ENCODE data around the gene IGF1R. TPM values are rescaled to one million over a fixed set of nuclear protein-coding genes. Genes with fewer than 3 reads are reported as not detected.

Gene IGF1R
- total RNA-seq, 1 donor from 2014 or later = 23.5 TPM

DNA sequence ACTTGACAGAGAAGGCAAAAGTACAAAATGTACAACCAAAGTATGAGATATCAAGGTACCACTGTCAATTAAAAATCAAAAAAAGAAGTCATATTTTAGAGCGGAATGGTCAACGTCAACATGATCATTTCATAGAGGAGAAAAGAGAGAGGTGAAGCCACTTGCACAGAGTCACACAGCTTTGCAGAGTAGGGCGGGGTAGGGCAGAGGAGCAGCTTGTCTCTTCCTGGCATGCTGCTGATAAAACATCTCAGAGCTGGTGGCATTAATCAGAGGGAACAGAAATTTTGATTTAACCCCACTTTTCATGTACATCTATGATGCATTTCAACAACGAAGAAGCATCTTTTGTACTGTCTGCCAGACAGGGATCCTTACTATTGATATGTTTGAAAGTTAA is 5.2 kb upstream of the IGF1R start:
- peaks cover 12% of the 10 kb centered on the region for H3K79me2 ChIP-seq (ENCODE audit: low read depth)

DNA sequence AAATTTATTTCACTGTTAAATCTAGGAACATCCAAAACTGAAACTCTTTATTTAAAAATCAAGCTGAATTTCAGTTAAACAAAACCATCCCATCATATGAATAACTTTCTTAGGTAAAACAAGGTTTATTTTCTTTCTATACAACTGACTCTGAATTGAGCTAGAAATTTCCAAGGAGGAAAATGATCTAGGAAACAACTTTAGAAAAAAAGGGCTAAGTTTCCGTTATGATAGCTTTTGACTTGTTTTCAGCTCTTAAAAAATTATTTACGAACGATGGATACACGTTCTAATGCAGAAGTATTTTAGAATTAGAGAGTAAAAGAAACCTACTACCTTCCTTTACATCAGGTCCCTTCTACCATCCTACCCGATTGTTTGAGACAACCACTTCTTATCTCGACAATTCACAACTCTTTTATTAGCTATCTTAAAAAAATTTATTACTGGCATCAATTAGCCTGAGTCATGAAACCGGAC is 1.8 kb upstream of the IGF1R start:
- Mint-ChIP-seq H3K9me3 (no peaks in the 10 kb centered on the region), H3K27me3 (ENCODE audit: insufficient read depth, low read depth) (peaks cover 3% of the 10 kb centered on the region), H3K4me3 (peak overlapping the region; percentile 94), H3K36me3 (no peaks in the 10 kb centered on the region), H3K4me1 (peaks cover 8% of the 10 kb centered on the region), H3K27ac (peak overlapping the region; percentile 95)
- no peaks in the 10 kb centered on the region for H3K36me3 ChIP-seq
- H3K4me3 ChIP-seq = peak overlapping the region; percentile 84
- peak overlapping the region; percentile 98 for H2AFZ ChIP-seq (replicated peaks)
- H3K4me1 ChIP-seq = peaks cover 18% of the 10 kb centered on the region
- H3K27ac ChIP-seq = peak overlapping the region; percentile 98
- no peaks in the 10 kb centered on the region for H3K9me3 ChIP-seq (ENCODE audit: low read depth)
- H4K20me1 ChIP-seq (ENCODE audit: low read depth) = peaks cover 23% of the 10 kb centered on the region
- H3K79me2 ChIP-seq (ENCODE audit: low read depth) = peaks cover 40% of the 10 kb centered on the region
- peaks cover 30% of the 10 kb centered on the region for H3F3A ChIP-seq (ENCODE audit: low read depth)
- no peaks in the 10 kb centered on the region for H3K27me3 ChIP-seq
- no peak for DNase-seq (ENCODE audit: low spot score)
- TF ChIP-seq EZH2phosphoT487 (IDR thresholded peaks at IDR 0.05) (no peak), EZH2 (IDR thresholded peaks at IDR 0.05) (no peak)
- TF ChIP-seq, protein P1, sequence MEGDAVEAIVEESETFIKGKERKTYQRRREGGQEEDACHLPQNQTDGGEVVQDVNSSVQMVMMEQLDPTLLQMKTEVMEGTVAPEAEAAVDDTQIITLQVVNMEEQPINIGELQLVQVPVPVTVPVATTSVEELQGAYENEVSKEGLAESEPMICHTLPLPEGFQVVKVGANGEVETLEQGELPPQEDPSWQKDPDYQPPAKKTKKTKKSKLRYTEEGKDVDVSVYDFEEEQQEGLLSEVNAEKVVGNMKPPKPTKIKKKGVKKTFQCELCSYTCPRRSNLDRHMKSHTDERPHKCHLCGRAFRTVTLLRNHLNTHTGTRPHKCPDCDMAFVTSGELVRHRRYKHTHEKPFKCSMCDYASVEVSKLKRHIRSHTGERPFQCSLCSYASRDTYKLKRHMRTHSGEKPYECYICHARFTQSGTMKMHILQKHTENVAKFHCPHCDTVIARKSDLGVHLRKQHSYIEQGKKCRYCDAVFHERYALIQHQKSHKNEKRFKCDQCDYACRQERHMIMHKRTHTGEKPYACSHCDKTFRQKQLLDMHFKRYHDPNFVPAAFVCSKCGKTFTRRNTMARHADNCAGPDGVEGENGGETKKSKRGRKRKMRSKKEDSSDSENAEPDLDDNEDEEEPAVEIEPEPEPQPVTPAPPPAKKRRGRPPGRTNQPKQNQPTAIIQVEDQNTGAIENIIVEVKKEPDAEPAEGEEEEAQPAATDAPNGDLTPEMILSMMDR (IDR thresholded peaks at IDR 0.05) = no peak
- peak overlapping the region; percentile 12 for H3K9ac ChIP-seq
- peak overlapping the region; percentile 91 for H3K4me2 ChIP-seq

More for the DNA sequence above, 5.2 kb upstream of the IGF1R start:
- no peaks in the 10 kb centered on the region for H3K9me3 Mint-ChIP-seq
- Histone ChIP-seq H3K27ac (no peak overlapping the region), H3K36me3 (no peaks in the 10 kb centered on the region), H3F3A (ENCODE audit: low read depth) (peaks cover 28% of the 10 kb centered on the region), H4K20me1 (ENCODE audit: low read depth) (no peaks in the 10 kb centered on the region), H3K4me2 (no peak overlapping the region), H3K4me1 (peaks cover 18% of the 10 kb centered on the region), H3K4me3 (no peak overlapping the region), H3K27me3 (no peaks in the 10 kb centered on the region), H2AFZ (replicated peaks) (no peak overlapping the region), H3K9ac (no peak overlapping the region), H3K9me3 (ENCODE audit: low read depth) (no peaks in the 10 kb centered on the region)
- H3K4me3 Mint-ChIP-seq = no peak overlapping the region
- H3K4me1 Mint-ChIP-seq = peaks cover 8% of the 10 kb centered on the region
- TF ChIP-seq, protein P1 (IDR thresholded peaks at IDR 0.05) = no peak
- TF ChIP-seq EZH2 (IDR thresholded peaks at IDR 0.05) (no peak), EZH2phosphoT487 (IDR thresholded peaks at IDR 0.05) (no peak)
- no peak overlapping the region for H3K27ac Mint-ChIP-seq
- no peak for DNase-seq (ENCODE audit: low spot score)
- H3K36me3 Mint-ChIP-seq = no peaks in the 10 kb centered on the region
- H3K27me3 Mint-ChIP-seq (ENCODE audit: insufficient read depth, low read depth) = peaks cover 3% of the 10 kb centered on the region

DNA sequence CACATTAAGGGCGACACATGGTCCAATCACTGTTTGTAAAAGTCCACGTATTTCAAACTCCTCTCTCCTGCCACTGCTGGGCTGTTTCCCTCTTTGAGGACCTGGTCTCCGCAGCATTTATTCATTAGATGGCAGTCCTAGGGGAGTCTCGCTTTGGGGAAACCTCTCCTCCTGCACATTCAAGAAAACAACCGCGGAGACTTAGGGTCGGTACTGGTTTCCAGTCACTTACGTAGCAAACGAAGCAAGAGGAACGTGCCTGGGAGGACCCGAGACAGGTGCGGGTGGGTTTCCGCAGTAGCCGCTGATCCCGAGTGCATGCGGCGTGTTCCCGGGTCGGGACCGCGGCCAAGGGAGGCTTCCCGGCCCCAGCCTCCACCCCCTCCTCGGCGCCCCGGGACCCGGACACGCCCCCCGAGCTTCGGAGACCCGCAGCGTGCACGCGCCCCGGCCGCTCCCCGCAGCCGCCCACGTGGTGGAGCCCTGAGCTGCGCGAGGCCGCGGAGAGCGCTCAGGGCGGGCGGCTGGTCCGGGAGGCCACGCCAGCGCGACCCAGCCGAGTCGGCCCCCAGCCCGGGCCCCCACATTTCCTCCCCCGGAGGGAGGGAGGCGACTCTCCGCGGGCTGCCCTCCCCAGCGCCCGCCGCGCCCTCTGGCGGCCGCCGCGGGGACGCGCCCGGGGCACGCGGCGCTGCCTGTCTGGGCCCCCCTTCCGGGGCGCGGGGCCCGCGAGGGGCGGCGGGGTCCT is 1.1 kb upstream of the IGF1R start:
- H4K20me1 ChIP-seq (ENCODE audit: low read depth) = peaks cover 29% of the 10 kb centered on the region
- peak overlapping the region; percentile 95 for H3K27ac Mint-ChIP-seq

More for the DNA sequence above, 1.1 kb upstream of the IGF1R start:
- Mint-ChIP-seq H3K27me3 (ENCODE audit: insufficient read depth, low read depth) (peaks cover 3% of the 10 kb centered on the region), H3K9me3 (no peaks in the 10 kb centered on the region), H3K4me3 (peak overlapping the region; percentile 94), H3K4me1 (peaks cover 13% of the 10 kb centered on the region), H3K36me3 (no peaks in the 10 kb centered on the region)
- H3K4me3 ChIP-seq = peak overlapping the region; percentile 84
- peaks cover 36% of the 10 kb centered on the region for H3F3A ChIP-seq (ENCODE audit: low read depth)
- TF ChIP-seq EZH2 (IDR thresholded peaks at IDR 0.05) (no peak), EZH2phosphoT487 (IDR thresholded peaks at IDR 0.05) (no peak)
- TF ChIP-seq, protein P1 (IDR thresholded peaks at IDR 0.05) = peak; percentile 59
- H3K79me2 ChIP-seq (ENCODE audit: low read depth) = peaks cover 46% of the 10 kb centered on the region
- peaks cover 24% of the 10 kb centered on the region for H3K4me1 ChIP-seq
- H3K4me2 ChIP-seq = peak overlapping the region; percentile 91
- H3K9ac ChIP-seq = no peak overlapping the region
- peak overlapping the region; percentile 98 for H2AFZ ChIP-seq (replicated peaks)
- no peaks in the 10 kb centered on the region for H3K9me3 ChIP-seq (ENCODE audit: low read depth)
- no peaks in the 10 kb centered on the region for H3K27me3 ChIP-seq
- DNase-seq (ENCODE audit: low spot score) = peak; percentile 95
- H3K27ac ChIP-seq = peak overlapping the region; percentile 98
- no peaks in the 10 kb centered on the region for H3K36me3 ChIP-seq

Measured in neural progenitor cell (in vitro differentiated cells).